22Rv1 (cell line): ENCODE results near the gene SDK1.

Experiments used
- CTCF ChIP-seq: fragments of 450-650 bp; IDR thresholded peaks from 2 replicates; pipeline ENCODE4 v1.5.1; 2017; ENCODE audit warnings: mild to moderate bottlenecking
- ZFX ChIP-seq: fragments of 450-650 bp; IDR thresholded peaks from 2 replicates; pipeline ENCODE4 v1.6.1; 2017; ENCODE audit warnings: antibody characterized with exemption, borderline replicate concordance

GRCh38 chr7:3748389-3748788, 447.3 kb downstream of the SDK1 start:
- TF ChIP-seq ZFX (no peak), CTCF (no peak)
